K562 (cell line): Measurements from ENCODE around the gene SIRT2. TPM values are rescaled to one million over a fixed set of nuclear protein-coding genes. Genes with fewer than 3 reads are reported as not detected.

Experiments
- ATAC-seq: fragments of 200-7000 bp; cut with Tn5 transposase; 3 replicates; pipeline ENCODE4 v1.9.1; 2020; ENCODE audit warnings: moderate library complexity
- BruUV-seq: library from RNA; stranded (reverse); fragments of 400-500 nt; replicated peaks from 2 replicates; lab custom pipeline; 2021; lab: Mats Ljungman, UMichigan
- CTCF ChIA-PET: fragments of 300-600 bp; formaldehyde crosslinking; extraction: SDS; loops from one replicate; lab custom pipeline; 2021; ENCODE audit warnings: low intra/inter-chr PET ratio; lab: Yijun Ruan, JAX
- POLR2A ChIA-PET: fragments of 300-600, 350-650 bp; sonication (Branson Sonifier 250); formaldehyde crosslinking; extraction: SDS; loops from one replicate; lab custom pipeline; 2021; ENCODE audit warnings: antibody characterized with exemption, inconsistent platforms; lab: Yijun Ruan, JAX
- DNase-seq, 4 experiments: peaks; one replicate each; pipeline versions ENCODE4 v3.0.0 to v3.0.0-alpha.2; 2011 to 2018; ENCODE audit warnings: low spot score in 3 of 4, mixed read lengths in 3 of 4; ENCODE audit errors: extremely low read depth in 1 of 4
- FAIRE-seq: peaks from 2 replicates; lab custom pipeline; 2011; peaks lifted over from hg19 to GRCh38; lab: Jason Lieb, UNC
- H2AFZ ChIP-seq: 2 replicates; pipeline ENCODE4 v1.6.0; 2011; ENCODE audit warnings: low read depth, low read length, control low read depth, inconsistent platforms
- H3K27ac ChIP-seq: fragments of 200-600 bp; 3 replicates; pipeline ENCODE4 v1.8.0; 2011; ENCODE audit warnings: low read depth, mild to moderate bottlenecking, control low read depth, inconsistent platforms, low read length, moderate library complexity, mixed read lengths; ENCODE audit errors: extremely low read depth
- H3K27me3 ChIP-seq, 2 experiments: fragments of 300-600 bp in 1 of 2; 2 replicates in 1 of 2; 3 replicates in 1 of 2; pipeline versions ENCODE4 v1.6.0 to v1.8.0; 2011; ENCODE audit warnings: inconsistent platforms in 2 of 2, low read length in 2 of 2, mild to moderate bottlenecking in 1 of 2, mixed read lengths in 1 of 2, moderate library complexity in 1 of 2; ENCODE audit not compliant: control insufficient read depth in 2 of 2, insufficient read depth in 2 of 2
- H3K36me3 ChIP-seq: fragments of 300-600 bp; 3 replicates; pipeline ENCODE4 v1.8.0; 2011; ENCODE audit warnings: mild to moderate bottlenecking, low read length, inconsistent platforms; ENCODE audit not compliant: control insufficient read depth, insufficient read depth
- H3K4me1 ChIP-seq, 2 experiments: fragments of 200-600 bp in 1 of 2; replicated peaks in 1 of 2; 2 replicates in 1 of 2; 3 replicates in 1 of 2; pipeline versions ENCODE4 v1.5.1 to v1.8.0; 2011; ENCODE audit warnings: inconsistent platforms in 2 of 2, low read length in 2 of 2, mild to moderate bottlenecking in 1 of 2, mixed read lengths in 1 of 2, moderate library complexity in 1 of 2; ENCODE audit not compliant: control insufficient read depth in 2 of 2, insufficient read depth in 2 of 2
- H3K4me2 ChIP-seq: 2 replicates; pipeline ENCODE4 v1.6.1; 2011; ENCODE audit warnings: low read length, control low read depth, inconsistent platforms, mixed read lengths; ENCODE audit not compliant: insufficient read depth
- H3K4me3 ChIP-seq: fragments of 200-600 bp; sonication (generic), shearing (Covaris generic); 2 replicates; pipeline ENCODE4 v1.5.1; 2016; ENCODE audit warnings: control low read depth, inconsistent platforms
- H3K79me2 ChIP-seq: fragments of 200-600 bp; 3 replicates; pipeline ENCODE4 v1.8.0; 2011; ENCODE audit warnings: low read length, inconsistent platforms; ENCODE audit not compliant: control insufficient read depth, insufficient read depth
- H3K9ac ChIP-seq, 2 experiments: 2 replicates each; pipeline versions ENCODE4 v1.6.0 to v1.6.1; 2011; ENCODE audit warnings: low read depth in 2 of 2, low read length in 2 of 2, control low read depth in 1 of 2, inconsistent platforms in 1 of 2, mild to moderate bottlenecking in 1 of 2, mixed read lengths in 1 of 2; ENCODE audit not compliant: insufficient read depth in 1 of 2
- H3K9me1 ChIP-seq: one replicate; pipeline ENCODE4 v1.6.0; 2011; ENCODE audit warnings: inconsistent platforms, mild to moderate bottlenecking, low read length, moderate library complexity; ENCODE audit not compliant: control insufficient read depth, insufficient read depth
- H3K9me3 ChIP-seq: replicated peaks from 2 replicates; pipeline ENCODE4 v1.5.1; 2011; ENCODE audit warnings: low read depth, low read length, inconsistent platforms; ENCODE audit not compliant: control insufficient read depth, insufficient read depth
- H4K20me1 ChIP-seq: replicated peaks from 2 replicates; pipeline ENCODE4 v1.6.1; 2011; ENCODE audit warnings: low read length, inconsistent platforms, mixed read lengths; ENCODE audit not compliant: control insufficient read depth, insufficient read depth
- ATF3 ChIP-seq, 2 experiments: fragments of 450-650 bp in 1 of 2; sonication (generic) in 1 of 2; formaldehyde crosslinking in 1 of 2; IDR thresholded peaks in 1 of 2; conservative IDR thresholded peaks in 1 of 2; 2 replicates each; pipeline versions ENCODE4 v1.6.1 to v1.8.1; 2016 to 2023; ENCODE audit warnings: mild to moderate bottlenecking in 2 of 2, moderate library complexity in 2 of 2, inconsistent platforms in 1 of 2, missing genetic modification reagents in 1 of 2
- CEBPG ChIP-seq, 3 experiments: fragments of 200-800 bp in 1 of 3; sonication (Bioruptor generic) in 1 of 3; sonication (generic) in 1 of 3; formaldehyde crosslinking in 1 of 3; IDR thresholded peaks in 2 of 3; conservative IDR thresholded peaks in 1 of 3; 2 replicates each; pipeline versions ENCODE4 v1.6.1 to v1.8.0; 2016 to 2022; ENCODE audit warnings: missing compliant biosample characterization in 2 of 3, missing genetic modification characterization in 2 of 3, mild to moderate bottlenecking in 1 of 3, missing genetic modification reagents in 1 of 3
- NCOA2 ChIP-seq, 2 experiments: fragments of 450-650 bp; IDR thresholded peaks; 2 replicates each; pipeline ENCODE4 v1.6.1; 2018; ENCODE audit warnings: mild to moderate bottlenecking in 2 of 2, moderate library complexity in 1 of 2; ENCODE audit not compliant: partially characterized antibody in 2 of 2
- RBFOX2 ChIP-seq: fragments of 200-400 bp; formaldehyde crosslinking; IDR thresholded peaks from 2 replicates; pipeline ENCODE4 v1.6.1; 2017; ENCODE audit warnings: low read depth, mild to moderate bottlenecking, low read length, moderate library complexity
- ZNF431 ChIP-seq: sonication (generic); formaldehyde crosslinking; IDR thresholded peaks from 2 replicates; pipeline ENCODE4 v1.8.0; 2022; ENCODE audit warnings: mild to moderate bottlenecking, missing genetic modification reagents
- WGBS: fragments of 100-300 bp; shearing (Covaris generic); methylation state at CpG from one replicate; pipeline ENCODE4 v1.1.6; 2016; ENCODE audit warnings: low coverage, mixed read lengths; ENCODE audit not compliant: insufficient coverage; ENCODE audit errors: missing lambda C conversion rate; 5-methylcytosine and 5-hydroxymethylcytosine counted together
- in situ Hi-C: fragments of 300-500 bp; cut with MboI; formaldehyde crosslinking; loops from 4 replicates; pipeline ENCODE4 v1.15.0; 2018; ENCODE audit warnings: inconsistent platforms, mixed read lengths
- intact Hi-C: fragments of 100-400 bp; cut with micrococcal nuclease; formaldehyde crosslinking; loops from 2 replicates; pipeline ENCODE4 v1.14.2; 2022
- polyA plus RNA-seq, 8 experiments: library from polyadenylated mRNA; depleted of rRNA in 4 of 8; stranded (reverse) in 5 of 8; unstranded in 3 of 8; fragments of >200 nt; fragmentation: Nextera tagmentation in 2 of 8; fragmentation: Illumina TruSeq in 1 of 8; extraction: Ambion mirVana in 2 of 8; extraction: Trizol in 1 of 8; gene quantifications; 2 replicates each; pipeline versions ENCODE4 v1.2.1 to v1.2.3, GENCODE V29; 2011 to 2014; ENCODE audit warnings: inconsistent platforms in 1 of 8, missing spikeins in 1 of 8
- total RNA-seq, 7 experiments: library from RNA; depleted of rRNA in 6 of 7; stranded (reverse); fragments of >200 nt in 6 of 7; fragmentation: Illumina TruSeq in 2 of 7; extraction: Trizol in 2 of 7; gene quantifications; 2 replicates each; pipeline versions ENCODE4 v1.2.1 to v1.2.3, GENCODE V29; 2011 to 2021; ENCODE audit warnings: low replicate concordance in 1 of 7

SIRT2 gene
- total and polyA plus RNA-seq, 9 of the 15 experiments (the other 6 are each of a cell fraction or from before 2014, with no cell fraction given), result 2.3 to 35.2 (median 22.9) TPM

DNA sequence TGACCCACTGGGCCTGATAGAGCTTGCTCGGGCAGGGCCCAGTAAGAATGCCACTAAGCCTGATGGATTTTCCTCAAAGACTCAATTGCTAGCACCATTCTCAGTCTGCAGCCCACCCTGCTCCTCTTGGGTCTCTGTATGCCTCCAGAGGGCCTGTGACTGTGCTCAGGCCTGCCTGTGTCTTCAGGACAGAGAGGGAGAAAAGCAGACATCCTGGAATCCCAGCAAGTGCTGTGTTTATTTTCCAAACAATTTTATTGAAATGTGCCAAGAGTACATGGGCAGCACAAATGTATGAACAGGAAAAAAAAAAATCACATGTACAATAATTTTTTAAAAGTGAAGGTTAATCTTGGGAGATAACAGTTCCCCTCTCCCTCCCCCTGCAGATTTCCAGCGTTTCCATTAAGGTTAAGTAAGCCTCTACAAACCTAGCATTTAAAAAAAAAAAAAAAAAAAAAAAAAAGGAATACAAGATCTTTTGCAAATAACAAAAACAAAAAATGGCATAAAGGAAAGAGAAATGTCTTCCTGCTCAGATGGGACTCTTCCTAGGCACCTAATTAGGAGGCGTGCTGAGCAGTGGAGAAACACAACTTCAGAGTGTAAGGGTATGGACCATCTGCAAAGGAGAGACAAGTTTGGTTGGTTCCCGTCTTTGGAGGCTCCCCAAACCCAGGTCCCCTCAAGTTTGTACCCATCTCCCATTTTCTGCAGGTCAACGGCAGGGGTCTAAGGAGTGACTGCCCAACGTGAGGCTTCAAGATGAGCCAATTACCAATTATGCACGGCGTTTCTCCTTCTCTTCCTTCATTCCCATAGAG is 63.0 kb downstream of the SIRT2 start:
- POLR2A ChIA-PET, result interaction anchor here (0.6 to 1.7 kb wide), 5 partner anchors 8 to 146 kb away, joined by 3 to 10 read pairs (median 4); no protein-coding TSS in a partner anchor
- intact Hi-C loops, result no loop called here

GRCh38 chr19:38834590-38834989 is 64.8 kb downstream of the SIRT2 start:
- Histone ChIP-seq H3K79me2 (peaks cover 10% of the 10 kb centered on the region), H3K27me3 (no peaks in the 10 kb centered on the region), H3K9me1 (no peaks in the 10 kb centered on the region), H3K9ac (no peak overlapping the region), H3K9me3 (no peaks in the 10 kb centered on the region), H4K20me1 (0 out of 2 replicates have a peak, but pooled peaks cover 9% of the 10 kb centered on the region), H2AFZ (no peak overlapping the region), H3K4me2 (no peak overlapping the region), H3K27ac (no peak overlapping the region), H3K4me1 (peaks cover 11 to 26% of the 10 kb centered on the region in 2 experiments; a peak in 4 of 5 replicates), H3K4me3 (no peak overlapping the region), H3K36me3 (peaks cover 51% of the 10 kb centered on the region)
- in situ Hi-C loops (no loop called here), intact Hi-C loops (loop anchor here (5.0 kb wide), 2 partner anchors 97 to 98 kb away; partner anchors contain the start of genes MRPS12 and SARS2)
- 88% methylated on average over 6 of the region's 6 CpGs for WGBS
- no TSS peak for BruUV-seq
- no peak for TF ChIP-seq CEBPG (CRISPR knock-in tag; IDR thresholded peaks at IDR 0.05)
- TF ChIP-seq CEBPG (tag; conservative IDR thresholded peaks at IDR 0.05 in 1 of 2, IDR thresholded peaks at IDR 0.05 in 1 of 2), result peak in 1 of 2 experiments; percentile 23; a peak in 1 of 4 replicates
- TF ChIP-seq ZNF431 (CRISPR knock-in tag), result no peak
- TF ChIP-seq ATF3 (IDR thresholded peaks at IDR 0.05), result peak; percentile 35; the same call in 1 of the 2 replicates
- TF ChIP-seq ATF3 (CRISPR knock-in tag; conservative IDR thresholded peaks at IDR 0.05), result no peak
- CTCF ChIA-PET, result no interaction called here
- no peak for ATAC-seq
- DNase-seq, result no peak
- POLR2A ChIA-PET, result interaction anchor here (0.6 to 2.1 kb wide), 12 partner anchors 10 to 1873 kb away, joined by 3 to 10 read pairs (median 4); no protein-coding TSS in a partner anchor
- no peak for FAIRE-seq

More for the DNA sequence above, 63.0 kb downstream of the SIRT2 start:
- 87% methylated on average over 8 of the region's 8 CpGs for WGBS
- peaks cover 7% of the 10 kb centered on the region for H3K79me2 ChIP-seq
- H3K27ac ChIP-seq, result no peak overlapping the region
- no peak overlapping the region for H2AFZ ChIP-seq
- no peaks in the 10 kb centered on the region for H3K9me3 ChIP-seq
- FAIRE-seq (no peak), ATAC-seq (no peak; the same call in 2 of the 3 replicates), DNase-seq (peak in 1 of 4 experiments; percentile 8)
- in situ Hi-C loops, result no loop called here
- peaks cover 60% of the 10 kb centered on the region for H3K36me3 ChIP-seq
- TF ChIP-seq RBFOX2 (peak; percentile 9; the same call in 1 of the 2 replicates), NCOA2 (IDR thresholded peaks at IDR 0.05; ENCODE audit: partially characterized antibody in 2 of 2) (no peak)
- H3K27me3 ChIP-seq, result no peaks in the 10 kb centered on the region
- no peak overlapping the region for H3K4me2 ChIP-seq
- peaks cover 7 to 24% of the 10 kb centered on the region in 2 experiments; a peak in 4 of 5 replicates for H3K4me1 ChIP-seq
- peak overlapping the region in 1 of 2 experiments; percentile 12; a peak in 1 of 4 replicates for H3K9ac ChIP-seq
- H4K20me1 ChIP-seq, result 0 out of 2 replicates have a peak, but pooled peaks cover 9% of the 10 kb centered on the region
- no TSS peak for BruUV-seq
- CTCF ChIA-PET, result no interaction called here
- no peak overlapping the region for H3K4me3 ChIP-seq
- H3K9me1 ChIP-seq, result no peaks in the 10 kb centered on the region
